ENCODE results near the gene CBFB. TPM values are rescaled to one million over a fixed set of nuclear protein-coding genes. Genes with fewer than 3 reads are reported as not detected.

The CBFB gene
- total and polyA plus RNA-seq, 9 of the 15 experiments (the other 6 are each of a cell fraction or from before 2014, with no cell fraction given): 22.0 to 112 (median 66.5) TPM

DNA sequence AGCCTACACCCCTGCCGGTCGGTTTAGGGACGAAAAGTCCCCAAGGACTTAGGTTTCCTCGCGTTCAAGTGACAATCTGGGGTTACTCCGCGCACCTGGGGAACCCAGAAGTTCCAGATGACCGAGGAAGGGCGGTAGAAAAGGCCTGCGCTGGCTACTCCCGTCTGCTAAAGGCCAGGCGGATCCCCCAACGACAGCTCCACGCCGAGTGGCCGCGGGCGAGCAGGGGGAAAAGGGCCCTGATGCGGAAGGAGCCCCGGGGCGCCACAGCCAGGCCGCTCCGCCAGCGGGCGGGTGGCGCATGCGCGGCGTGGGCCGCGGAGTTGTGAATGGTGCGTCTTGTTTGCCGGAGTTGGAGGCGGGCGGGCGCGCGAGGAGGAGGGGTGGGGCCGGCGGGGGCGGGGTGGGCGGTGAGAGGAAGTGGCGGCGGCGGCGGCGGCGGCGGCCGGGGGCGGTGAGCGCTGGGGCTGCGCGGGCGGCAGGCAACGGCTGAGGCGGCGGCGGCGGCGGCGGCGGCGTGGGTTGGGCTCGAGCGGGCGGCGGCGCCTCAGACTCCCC, at the start of gene CBFB (continued):
- TF ChIP-seq, protein P1, sequence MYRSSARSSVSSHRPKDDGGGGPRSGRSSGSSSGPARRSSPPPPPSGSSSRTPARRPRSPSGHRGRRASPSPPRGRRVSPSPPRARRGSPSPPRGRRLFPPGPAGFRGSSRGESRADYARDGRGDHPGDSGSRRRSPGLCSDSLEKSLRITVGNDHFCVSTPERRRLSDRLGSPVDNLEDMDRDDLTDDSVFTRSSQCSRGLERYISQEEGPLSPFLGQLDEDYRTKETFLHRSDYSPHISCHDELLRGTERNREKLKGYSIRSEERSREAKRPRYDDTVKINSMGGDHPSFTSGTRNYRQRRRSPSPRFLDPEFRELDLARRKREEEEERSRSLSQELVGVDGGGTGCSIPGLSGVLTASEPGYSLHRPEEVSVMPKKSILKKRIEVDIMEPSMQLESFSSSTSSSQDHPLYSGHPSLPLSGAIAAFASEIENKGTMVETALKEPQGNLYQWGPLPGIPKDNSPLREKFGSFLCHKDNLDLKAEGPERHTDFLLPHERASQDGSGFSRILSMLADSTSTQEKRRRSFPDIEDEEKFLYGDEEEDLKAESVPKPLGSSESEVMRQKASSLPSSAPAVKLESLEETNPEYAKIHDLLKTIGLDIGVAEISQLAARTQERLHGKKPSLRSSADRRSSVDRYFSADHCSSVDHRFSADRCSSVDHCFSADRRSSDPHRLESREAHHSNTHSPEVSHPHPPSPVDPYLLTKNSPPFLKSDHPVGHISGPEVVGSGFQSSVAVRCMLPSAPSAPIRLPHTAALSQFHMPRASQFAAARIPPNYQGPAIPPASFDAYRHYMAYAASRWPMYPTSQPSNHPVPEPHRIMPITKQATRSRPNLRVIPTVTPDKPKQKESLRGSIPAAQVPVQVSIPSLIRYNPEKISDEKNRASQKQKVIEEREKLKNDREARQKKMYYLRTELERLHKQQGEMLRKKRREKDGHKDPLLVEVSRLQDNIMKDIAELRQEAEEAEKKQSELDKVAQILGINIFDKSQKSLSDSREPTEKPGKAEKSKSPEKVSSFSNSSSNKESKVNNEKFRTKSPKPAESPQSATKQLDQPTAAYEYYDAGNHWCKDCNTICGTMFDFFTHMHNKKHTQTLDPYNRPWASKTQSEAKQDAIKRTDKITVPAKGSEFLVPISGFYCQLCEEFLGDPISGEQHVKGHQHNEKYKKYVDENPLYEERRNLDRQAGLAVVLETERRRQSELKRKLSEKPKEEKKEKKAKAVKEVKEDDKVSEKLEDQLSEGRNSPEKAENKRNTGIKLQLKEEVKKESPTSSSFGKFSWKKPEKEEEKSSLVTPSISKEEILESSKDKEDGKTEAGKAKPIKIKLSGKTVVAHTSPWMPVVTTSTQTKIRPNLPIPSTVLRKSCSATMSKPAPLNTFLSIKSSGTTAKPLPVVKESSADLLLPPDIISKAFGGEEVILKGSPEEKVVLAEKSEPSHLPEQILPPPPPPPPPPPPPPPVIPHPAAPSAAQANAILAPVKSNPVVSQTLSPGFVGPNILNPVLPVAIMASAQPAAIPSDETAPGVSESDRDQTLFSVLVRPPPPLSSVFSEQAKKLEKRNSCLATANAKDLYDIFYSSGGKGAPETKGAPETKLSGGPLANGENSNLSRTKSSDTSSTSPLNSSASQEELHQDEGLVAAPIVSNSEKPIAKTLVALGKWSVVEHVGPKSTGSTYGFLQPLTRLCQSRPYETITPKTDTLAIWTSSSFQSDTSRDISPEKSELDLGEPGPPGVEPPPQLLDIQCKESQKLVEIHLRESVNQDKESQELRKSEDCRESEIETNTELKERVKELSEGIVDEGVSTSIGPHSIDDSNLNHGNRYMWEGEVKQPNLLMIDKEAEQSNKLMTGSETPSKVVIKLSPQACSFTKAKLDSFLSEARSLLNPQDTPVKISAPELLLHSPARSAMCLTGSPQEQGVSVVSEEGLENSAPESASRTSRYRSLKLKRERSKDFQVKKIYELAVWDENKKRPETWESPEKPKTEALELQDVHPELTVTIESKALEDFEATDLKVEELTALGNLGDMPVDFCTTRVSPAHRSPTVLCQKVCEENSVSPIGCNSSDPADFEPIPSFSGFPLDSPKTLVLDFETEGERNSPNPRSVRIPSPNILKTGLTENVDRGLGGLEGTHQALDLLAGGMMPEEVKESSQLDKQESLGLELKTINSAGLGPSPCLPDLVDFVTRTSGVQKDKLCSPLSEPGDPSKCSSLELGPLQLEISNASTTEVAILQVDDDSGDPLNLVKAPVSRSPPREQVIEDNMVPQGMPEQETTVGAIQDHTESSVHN (IDR thresholded peaks at IDR 0.05; ENCODE audit: borderline replicate concordance in 1 of 2, low read depth in 1 of 2): no peak
- peak; percentile 59; the same call in 1 of the 2 replicates for TF ChIP-seq POLR2AphosphoS2 (IDR thresholded peaks at IDR 0.05; ENCODE audit: low read length)
- TF ChIP-seq STAT5A (IDR thresholded peaks at IDR 0.05; ENCODE audit: borderline replicate concordance, low read length): no peak
- TF ChIP-seq, protein P2, sequence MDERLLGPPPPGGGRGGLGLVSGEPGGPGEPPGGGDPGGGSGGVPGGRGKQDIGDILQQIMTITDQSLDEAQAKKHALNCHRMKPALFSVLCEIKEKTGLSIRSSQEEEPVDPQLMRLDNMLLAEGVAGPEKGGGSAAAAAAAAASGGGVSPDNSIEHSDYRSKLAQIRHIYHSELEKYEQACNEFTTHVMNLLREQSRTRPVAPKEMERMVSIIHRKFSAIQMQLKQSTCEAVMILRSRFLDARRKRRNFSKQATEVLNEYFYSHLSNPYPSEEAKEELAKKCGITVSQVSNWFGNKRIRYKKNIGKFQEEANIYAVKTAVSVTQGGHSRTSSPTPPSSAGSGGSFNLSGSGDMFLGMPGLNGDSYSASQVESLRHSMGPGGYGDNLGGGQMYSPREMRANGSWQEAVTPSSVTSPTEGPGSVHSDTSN (CRISPR knock-in tag; IDR thresholded peaks at IDR 0.05; ENCODE audit: low read depth): no peak
- TF ChIP-seq, protein P2 (tag; conservative IDR thresholded peaks at IDR 0.05; ENCODE audit: low read depth): no peak
- TF ChIP-seq, protein P3, sequence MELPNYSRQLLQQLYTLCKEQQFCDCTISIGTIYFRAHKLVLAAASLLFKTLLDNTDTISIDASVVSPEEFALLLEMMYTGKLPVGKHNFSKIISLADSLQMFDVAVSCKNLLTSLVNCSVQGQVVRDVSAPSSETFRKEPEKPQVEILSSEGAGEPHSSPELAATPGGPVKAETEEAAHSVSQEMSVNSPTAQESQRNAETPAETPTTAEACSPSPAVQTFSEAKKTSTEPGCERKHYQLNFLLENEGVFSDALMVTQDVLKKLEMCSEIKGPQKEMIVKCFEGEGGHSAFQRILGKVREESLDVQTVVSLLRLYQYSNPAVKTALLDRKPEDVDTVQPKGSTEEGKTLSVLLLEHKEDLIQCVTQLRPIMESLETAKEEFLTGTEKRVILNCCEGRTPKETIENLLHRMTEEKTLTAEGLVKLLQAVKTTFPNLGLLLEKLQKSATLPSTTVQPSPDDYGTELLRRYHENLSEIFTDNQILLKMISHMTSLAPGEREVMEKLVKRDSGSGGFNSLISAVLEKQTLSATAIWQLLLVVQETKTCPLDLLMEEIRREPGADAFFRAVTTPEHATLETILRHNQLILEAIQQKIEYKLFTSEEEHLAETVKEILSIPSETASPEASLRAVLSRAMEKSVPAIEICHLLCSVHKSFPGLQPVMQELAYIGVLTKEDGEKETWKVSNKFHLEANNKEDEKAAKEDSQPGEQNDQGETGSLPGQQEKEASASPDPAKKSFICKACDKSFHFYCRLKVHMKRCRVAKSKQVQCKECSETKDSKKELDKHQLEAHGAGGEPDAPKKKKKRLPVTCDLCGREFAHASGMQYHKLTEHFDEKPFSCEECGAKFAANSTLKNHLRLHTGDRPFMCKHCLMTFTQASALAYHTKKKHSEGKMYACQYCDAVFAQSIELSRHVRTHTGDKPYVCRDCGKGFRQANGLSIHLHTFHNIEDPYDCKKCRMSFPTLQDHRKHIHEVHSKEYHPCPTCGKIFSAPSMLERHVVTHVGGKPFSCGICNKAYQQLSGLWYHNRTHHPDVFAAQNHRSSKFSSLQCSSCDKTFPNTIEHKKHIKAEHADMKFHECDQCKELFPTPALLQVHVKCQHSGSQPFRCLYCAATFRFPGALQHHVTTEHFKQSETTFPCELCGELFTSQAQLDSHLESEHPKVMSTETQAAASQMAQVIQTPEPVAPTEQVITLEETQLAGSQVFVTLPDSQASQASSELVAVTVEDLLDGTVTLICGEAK (IDR thresholded peaks at IDR 0.05): peak; percentile 69
- TF ChIP-seq, protein P3 (CRISPR knock-in tag; IDR thresholded peaks at IDR 0.05): no peak
